BJ (cell line): ENCODE measurements around the gene NKAIN2. TPM values are rescaled to one million over a fixed set of nuclear protein-coding genes. Genes with fewer than 3 reads are reported as not detected.

ENCODE experiments used
- CTCF ChIA-PET: fragments of 350-600 bp; formaldehyde crosslinking; extraction: SDS; loops from one replicate; lab custom pipeline; 2021; ENCODE audit warnings: antibody characterized with exemption, inconsistent platforms; lab: Yijun Ruan, JAX
- POLR2A ChIA-PET: fragments of 300-600 bp; sonication (Branson Sonifier 250); formaldehyde crosslinking; extraction: SDS; loops from one replicate; lab custom pipeline; 2021; ENCODE audit warnings: antibody characterized with exemption; lab: Charles Lee
- DNase-seq: peaks from one replicate; pipeline ENCODE4 v3.0.0-alpha.2; 2011; ENCODE audit warnings: low read depth
- H3K27me3 ChIP-seq: 2 replicates; pipeline ENCODE4 v1.6.0; 2011; ENCODE audit warnings: low read length; ENCODE audit not compliant: control insufficient read depth, insufficient read depth
- H3K36me3 ChIP-seq: 2 replicates; pipeline ENCODE4 v1.5.1; 2011; ENCODE audit warnings: low read length; ENCODE audit not compliant: control insufficient read depth, insufficient read depth
- H3K4me3 ChIP-seq: 2 replicates; pipeline ENCODE4 v1.5.1; 2011; ENCODE audit warnings: low read depth, mild to moderate bottlenecking, control low read depth, low read length
- polyA plus RNA-seq: library from polyadenylated mRNA; depleted of rRNA; stranded (reverse); fragments of >200 nt; gene quantifications from 2 replicates; pipeline ENCODE4 v1.2.3, GENCODE V29; 2011
- TF ChIP-seq, protein P1 (sequence below): IDR thresholded peaks from 2 replicates; pipeline ENCODE4 v1.5.1; 2011; ENCODE audit warnings: low read depth, mild to moderate bottlenecking, control low read depth, inconsistent platforms, low read length, moderate library complexity; ENCODE audit not compliant: insufficient read depth

The NKAIN2 gene
- polyA plus RNA-seq, 1 experiment: not detected

- H3K4me3 ChIP-seq: no peak overlapping the region
- TF ChIP-seq, protein P1, sequence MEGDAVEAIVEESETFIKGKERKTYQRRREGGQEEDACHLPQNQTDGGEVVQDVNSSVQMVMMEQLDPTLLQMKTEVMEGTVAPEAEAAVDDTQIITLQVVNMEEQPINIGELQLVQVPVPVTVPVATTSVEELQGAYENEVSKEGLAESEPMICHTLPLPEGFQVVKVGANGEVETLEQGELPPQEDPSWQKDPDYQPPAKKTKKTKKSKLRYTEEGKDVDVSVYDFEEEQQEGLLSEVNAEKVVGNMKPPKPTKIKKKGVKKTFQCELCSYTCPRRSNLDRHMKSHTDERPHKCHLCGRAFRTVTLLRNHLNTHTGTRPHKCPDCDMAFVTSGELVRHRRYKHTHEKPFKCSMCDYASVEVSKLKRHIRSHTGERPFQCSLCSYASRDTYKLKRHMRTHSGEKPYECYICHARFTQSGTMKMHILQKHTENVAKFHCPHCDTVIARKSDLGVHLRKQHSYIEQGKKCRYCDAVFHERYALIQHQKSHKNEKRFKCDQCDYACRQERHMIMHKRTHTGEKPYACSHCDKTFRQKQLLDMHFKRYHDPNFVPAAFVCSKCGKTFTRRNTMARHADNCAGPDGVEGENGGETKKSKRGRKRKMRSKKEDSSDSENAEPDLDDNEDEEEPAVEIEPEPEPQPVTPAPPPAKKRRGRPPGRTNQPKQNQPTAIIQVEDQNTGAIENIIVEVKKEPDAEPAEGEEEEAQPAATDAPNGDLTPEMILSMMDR: no peak
- H3K27me3 ChIP-seq: no peaks in the 10 kb centered on the region
- ChIA-PET CTCF (no interaction called here), POLR2A (no interaction called here)
- DNase-seq: no peak
- H3K36me3 ChIP-seq: no peaks in the 10 kb centered on the region
Measured at GRCh38 chr6:124368131-124368530, 564.5 kb downstream of the NKAIN2 start.

DNA sequence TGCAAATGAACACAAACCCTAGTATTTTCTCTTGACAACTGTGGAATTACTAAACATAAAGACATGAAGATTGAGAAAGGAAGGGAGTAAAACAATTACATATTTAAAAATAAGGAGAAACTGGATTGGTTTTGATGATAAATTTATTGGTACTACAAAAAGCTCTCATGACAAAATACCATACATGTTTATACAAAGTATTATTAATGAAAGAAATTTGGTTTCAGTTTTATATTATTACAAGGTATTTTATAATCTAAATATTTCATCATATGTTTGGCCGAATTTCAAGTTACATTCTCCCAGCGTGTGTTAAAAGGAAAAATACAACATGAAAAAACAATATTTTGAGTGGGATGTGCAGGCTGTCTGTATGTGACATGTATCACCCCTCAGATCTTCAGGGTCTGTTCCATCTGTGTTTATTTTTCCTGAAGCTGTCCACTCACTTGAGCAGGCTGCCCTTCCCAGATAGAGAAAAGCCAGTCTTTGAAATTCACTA is 568.4 kb downstream of the NKAIN2 start:
- no peak overlapping the region for H3K4me3 ChIP-seq
- H3K27me3 ChIP-seq: no peaks in the 10 kb centered on the region
- CTCF ChIA-PET: no interaction called here
- TF ChIP-seq, protein P1: no peak
- POLR2A ChIA-PET: no interaction called here
- no peaks in the 10 kb centered on the region for H3K36me3 ChIP-seq
- no peak for DNase-seq

GRCh38 chr6:124373386-124373785 is 569.7 kb downstream of the NKAIN2 start:
- H3K36me3 ChIP-seq: no peaks in the 10 kb centered on the region
- POLR2A ChIA-PET: no interaction called here
- no peak for DNase-seq
- CTCF ChIA-PET: no interaction called here
- H3K4me3 ChIP-seq: no peak overlapping the region
- TF ChIP-seq, protein P1: no peak
- H3K27me3 ChIP-seq: no peaks in the 10 kb centered on the region

- CTCF ChIA-PET: no interaction called here
- Histone ChIP-seq H3K4me3 (no peak overlapping the region), H3K27me3 (no peaks in the 10 kb centered on the region), H3K36me3 (no peaks in the 10 kb centered on the region)
- DNase-seq: no peak
- POLR2A ChIA-PET: no interaction called here
- TF ChIP-seq, protein P1: no peak
Measured at GRCh38 chr6:124389127-124389526, 585.5 kb downstream of the NKAIN2 start.

GRCh38 chr6:124393536-124393935 is 589.9 kb downstream of the NKAIN2 start:
- H3K36me3 ChIP-seq: no peaks in the 10 kb centered on the region
- POLR2A ChIA-PET: no interaction called here
- DNase-seq: no peak
- H3K4me3 ChIP-seq: no peak overlapping the region
- TF ChIP-seq, protein P1: no peak
- CTCF ChIA-PET: no interaction called here
- no peaks in the 10 kb centered on the region for H3K27me3 ChIP-seq
